Muscle layer of colon (tissue), 2 donors: Measurements from ENCODE around the gene MYH14.
"Not testable (repeated sequence)": the region's sequence is repeated elsewhere in the genome, so short reads cannot be mapped to it uniquely, and the experiment has no call there.

ENCODE experiments used
- H3K27ac ChIP-seq: one replicate; pipeline ENCODE4 v1.7.0; 2013; ENCODE audit warnings: low read depth, mild to moderate bottlenecking, low read length, moderate library complexity
- H3K27me3 ChIP-seq, 2 donors: one replicate each; pipeline ENCODE4 v1.7.0; 2013; ENCODE audit warnings: low read length in 2 of 2, mild to moderate bottlenecking in 2 of 2; ENCODE audit not compliant: insufficient read depth in 2 of 2, control insufficient read depth in 1 of 2
- H3K36me3 ChIP-seq: one replicate; pipeline ENCODE4 v1.7.0; 2013; ENCODE audit warnings: mild to moderate bottlenecking, low read length; ENCODE audit not compliant: insufficient read depth
- H3K4me1 ChIP-seq: one replicate; pipeline ENCODE4 v1.7.0; 2013; ENCODE audit warnings: mild to moderate bottlenecking, low read length; ENCODE audit not compliant: insufficient read depth
- H3K4me3 ChIP-seq, 2 donors: one replicate each; pipeline ENCODE4 v1.7.0; 2013; ENCODE audit warnings: low read length in 2 of 2, low read depth in 1 of 2, mild to moderate bottlenecking in 1 of 2, moderate library complexity in 1 of 2
- H3K9ac ChIP-seq: one replicate; pipeline ENCODE4 v1.7.0; 2013; ENCODE audit warnings: low read length
- H3K9me3 ChIP-seq: one replicate; pipeline ENCODE4 v1.7.0; 2013; ENCODE audit warnings: mild to moderate bottlenecking, low read length
- donor health status: abdominal sarcoma.
- donor health status: Adenocarcinoma of cecum.

The MYH14 gene

GRCh38 chr19:50324331-50324730, 120.9 kb downstream of the MYH14 start:
- Histone ChIP-seq H3K9me3 (no peaks in the 10 kb centered on the region), H3K36me3 (no peaks in the 10 kb centered on the region), H3K4me1 (peaks cover 7% of the 10 kb centered on the region), H3K27ac (no peak overlapping the region), H3K27me3 (peaks cover 20 to 39% of the 10 kb centered on the region in 2 donors), H3K9ac (no peak overlapping the region), H3K4me3 (no peak overlapping the region)

GRCh38 chr19:50325310-50326100, 122.1 kb downstream of the MYH14 start:
- Histone ChIP-seq H3K4me1 (peaks cover 12% of the 10 kb centered on the region), H3K4me3 (no peak overlapping the region), H3K27me3 (peaks cover 32 to 44% of the 10 kb centered on the region in 2 donors)

GRCh38 chr19:50326101-50326664, 122.8 kb downstream of the MYH14 start:
- Histone ChIP-seq H3K27me3 (peaks cover 33 to 48% of the 10 kb centered on the region in 2 donors), H3K27ac (no peak overlapping the region), H3K4me3 (no peak overlapping the region), H3K4me1 (peaks cover 12% of the 10 kb centered on the region), H3K9me3 (no peaks in the 10 kb centered on the region), H3K9ac (no peak overlapping the region), H3K36me3 (no peaks in the 10 kb centered on the region)

More at GRCh38 chr19:50325310-50326100, 122.1 kb downstream of the MYH14 start:
- no peak overlapping the region for H3K27ac ChIP-seq
- no peak overlapping the region for H3K9ac ChIP-seq
- H3K9me3 ChIP-seq, result no peaks in the 10 kb centered on the region
- no peaks in the 10 kb centered on the region for H3K36me3 ChIP-seq

GRCh38 chr19:50327013-50327412, 123.6 kb downstream of the MYH14 start:
- no peak overlapping the region for H3K9ac ChIP-seq
- H3K4me1 ChIP-seq, result peaks cover 12% of the 10 kb centered on the region
- H3K27me3 ChIP-seq, result peaks cover 38 to 57% of the 10 kb centered on the region in 2 donors
- H3K9me3 ChIP-seq, result no peaks in the 10 kb centered on the region
- H3K4me3 ChIP-seq, result no peak overlapping the region
- no peak overlapping the region for H3K27ac ChIP-seq
- no peaks in the 10 kb centered on the region for H3K36me3 ChIP-seq

- H3K27ac ChIP-seq, result no peak overlapping the region
- no peaks in the 10 kb centered on the region for H3K9me3 ChIP-seq
- H3K9ac ChIP-seq, result no peak overlapping the region
- H3K36me3 ChIP-seq, result no peaks in the 10 kb centered on the region
- peaks cover 44 to 63% of the 10 kb centered on the region in 2 donors for H3K27me3 ChIP-seq
- peaks cover 12% of the 10 kb centered on the region for H3K4me1 ChIP-seq
- H3K4me3 ChIP-seq, result no peak overlapping the region
These were observed 124.2 kb downstream of the MYH14 start for GRCh38 chr19:50327461-50328223.

GRCh38 chr19:50328224-50328872, 124.9 kb downstream of the MYH14 start:
- Histone ChIP-seq H3K27me3 (peaks cover 51 to 70% of the 10 kb centered on the region in 2 donors), H3K4me3 (no peak overlapping the region), H3K9ac (no peak overlapping the region), H3K27ac (no peak overlapping the region), H3K36me3 (no peaks in the 10 kb centered on the region), H3K4me1 (peaks cover 12% of the 10 kb centered on the region), H3K9me3 (no peaks in the 10 kb centered on the region)

- Histone ChIP-seq H3K36me3 (no peaks in the 10 kb centered on the region), H3K4me1 (peaks cover 12% of the 10 kb centered on the region), H3K27ac (no peak overlapping the region), H3K4me3 (no peak overlapping the region), H3K9ac (no peak overlapping the region), H3K27me3 (peaks cover 53 to 75% of the 10 kb centered on the region in 2 donors), H3K9me3 (no peaks in the 10 kb centered on the region)
These were observed 125.4 kb downstream of the MYH14 start for GRCh38 chr19:50328873-50329145.

- no peaks in the 10 kb centered on the region for H3K36me3 ChIP-seq
- no peak within 1 kb of the TSS for H3K9ac ChIP-seq
- no peaks in the 10 kb centered on the region for H3K9me3 ChIP-seq
- peak within 1 kb of the TSS; percentile 37 to 38 for H3K4me3 ChIP-seq
- peaks cover 53 to 77% of the 10 kb centered on the region in 2 donors for H3K27me3 ChIP-seq
- peaks cover 12% of the 10 kb centered on the region for H3K4me1 ChIP-seq
- no peak within 1 kb of the TSS for H3K27ac ChIP-seq
These were observed 125.9 kb downstream of the MYH14 start, which contains the start of gene KCNC3 for GRCh38 chr19:50329146-50329925. Gene KCNC3, minus strand, starts transcription at chr19:50329377. Its CDS starts 295 bp downstream, at chr19:50329082.

- Histone ChIP-seq H3K4me1 (peaks cover 12% of the 10 kb centered on the region), H3K4me3 (peak overlapping the region; percentile 19 to 37), H3K27me3 (peaks cover 53 to 82% of the 10 kb centered on the region in 2 donors)
- not testable (repeated sequence) for H3K9me3 ChIP-seq, H3K9ac ChIP-seq, H3K27ac ChIP-seq, H3K36me3 ChIP-seq
These were observed 126.5 kb downstream of the MYH14 start for GRCh38 chr19:50329926-50330294.

GRCh38 chr19:50330365-50331078, 127.1 kb downstream of the MYH14 start:
- no peaks in the 10 kb centered on the region for H3K9me3 ChIP-seq
- peaks cover 12% of the 10 kb centered on the region for H3K4me1 ChIP-seq
- peaks cover 53 to 83% of the 10 kb centered on the region in 2 donors for H3K27me3 ChIP-seq
- peak overlapping the region; percentile 27 to 38 for H3K4me3 ChIP-seq
- H3K9ac ChIP-seq, result no peak overlapping the region
- no peak overlapping the region for H3K27ac ChIP-seq
- no peaks in the 10 kb centered on the region for H3K36me3 ChIP-seq
